HG03460 (cell line): ENCODE measurements around the gene LNPEP.
"Not testable (repeated sequence)": the region's sequence is repeated elsewhere in the genome, so short reads cannot be mapped to it uniquely, and the experiment has no call there.

Experiments
- ATAC-seq: cut with Tn5 transposase; IDR thresholded peaks from one replicate; pipeline ENCODE4 v1.9.1; 2021; ENCODE audit not compliant: unreplicated experiment

Gene LNPEP

GRCh38 chr5:97046270-97046982, 110.5 kb downstream of the LNPEP start:
- no peak for ATAC-seq

DNA sequence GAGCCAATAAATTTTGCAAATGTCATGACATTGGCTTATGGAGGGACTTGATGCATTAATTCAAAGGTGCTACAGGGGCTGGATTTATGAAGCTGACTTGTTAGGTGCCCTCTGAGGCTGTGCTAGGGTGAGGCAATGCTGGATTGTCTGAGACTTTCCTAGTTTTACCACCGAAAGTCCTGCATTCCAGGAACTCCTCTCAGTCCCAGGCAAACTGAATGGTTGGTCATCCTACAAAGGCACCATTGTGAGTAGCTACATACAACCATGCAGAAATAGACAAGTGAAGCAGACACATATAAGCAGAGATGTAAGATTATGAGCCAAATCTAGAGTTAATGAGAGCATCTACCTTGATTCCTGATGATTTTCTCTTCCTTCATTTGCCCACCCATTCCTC, 111.2 kb downstream of the LNPEP start:
- no peak for ATAC-seq

- no peak for ATAC-seq
These were observed 113.3 kb downstream of the LNPEP start for GRCh38 chr5:97049175-97049574.

GRCh38 chr5:97056263-97056662, 120.4 kb downstream of the LNPEP start:
- ATAC-seq = no peak

DNA sequence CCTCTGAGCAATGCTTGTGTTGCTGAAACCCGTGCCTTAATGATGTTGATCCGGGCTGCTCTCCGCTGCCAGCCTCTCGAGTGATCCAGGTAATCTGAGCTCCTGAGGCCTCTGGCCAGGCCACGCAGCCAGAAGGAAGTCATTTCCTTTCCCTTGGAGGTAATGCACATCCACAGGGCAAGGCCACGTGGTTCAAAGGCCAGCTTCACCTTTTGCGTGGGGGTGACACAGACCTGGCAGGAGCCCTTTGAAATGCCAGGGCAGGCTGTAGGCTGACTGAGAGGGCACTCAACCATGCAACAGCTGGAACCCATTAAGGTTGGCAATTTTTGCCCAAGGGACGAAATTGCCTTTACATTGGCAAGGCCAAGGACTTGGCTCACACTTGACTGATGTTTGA, 126.2 kb downstream of the LNPEP start:
- ATAC-seq = no peak

- no peak for ATAC-seq
These were observed 127.4 kb downstream of the LNPEP start for GRCh38 chr5:97063251-97063650.

- ATAC-seq = no peak
These were observed 129.6 kb downstream of the LNPEP start for GRCh38 chr5:97065475-97065874.

- ATAC-seq = no peak
These were observed 131.5 kb downstream of the LNPEP start for GRCh38 chr5:97067296-97067850.

DNA sequence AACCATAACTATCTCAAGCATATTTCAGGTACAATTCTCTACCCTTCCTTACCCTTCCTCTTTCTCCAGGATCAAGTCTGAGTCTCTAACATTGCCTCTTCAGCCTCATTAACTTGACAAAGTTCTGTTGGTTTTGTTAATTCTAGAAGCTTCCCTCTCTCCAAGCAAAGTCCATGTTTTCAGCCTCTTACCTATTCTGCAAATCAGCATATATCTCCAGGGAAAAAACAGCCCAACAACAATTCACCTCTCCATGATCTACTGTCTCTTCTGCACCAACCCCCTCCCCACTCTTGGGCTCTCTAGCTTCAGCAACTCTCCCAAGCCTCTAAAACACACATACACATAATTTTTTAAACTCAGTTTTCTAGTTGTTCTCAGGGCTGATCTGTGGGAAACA, 134.4 kb downstream of the LNPEP start:
- no peak for ATAC-seq

- ATAC-seq = no peak
These were observed 135.2 kb downstream of the LNPEP start for GRCh38 chr5:97071101-97071500.

DNA sequence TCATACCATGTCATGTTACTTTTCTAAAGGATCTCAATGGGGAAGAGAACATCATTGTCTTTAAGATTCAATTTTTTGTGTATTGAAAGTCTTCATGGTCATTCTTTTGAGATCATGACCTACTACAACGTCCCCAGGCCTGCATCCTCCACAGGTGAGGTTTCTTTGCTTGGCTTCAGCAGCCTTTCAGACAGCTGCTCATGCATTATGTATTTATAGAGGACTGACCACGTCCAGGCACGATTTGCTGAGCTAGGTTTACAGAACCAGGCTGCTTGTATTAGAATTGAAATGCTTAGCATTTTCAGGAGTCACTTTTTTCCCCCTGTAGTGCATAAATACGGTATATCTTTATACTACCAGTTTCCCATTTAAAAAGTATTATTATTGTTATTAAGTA, 136.1 kb downstream of the LNPEP start:
- no peak for ATAC-seq

DNA sequence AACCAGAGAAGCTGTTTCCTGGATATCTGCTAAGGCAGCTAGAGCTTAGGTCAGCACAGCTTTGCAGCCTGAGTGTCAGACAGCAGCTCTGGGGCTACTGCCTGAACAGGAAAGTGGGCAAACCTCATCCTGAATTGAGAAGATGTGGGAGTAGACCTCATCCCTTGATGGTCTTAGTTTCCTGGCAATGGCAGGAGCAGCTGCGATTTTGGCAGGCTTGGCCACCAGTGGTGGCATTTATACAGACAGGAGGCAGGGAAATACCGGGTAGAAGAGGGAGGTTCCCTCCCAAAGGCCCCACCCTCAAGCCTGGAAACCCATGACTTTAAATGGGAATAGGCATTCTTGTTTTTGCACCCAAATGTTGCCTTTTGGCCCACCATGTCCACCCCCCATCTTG, 136.8 kb downstream of the LNPEP start:
- no peak for ATAC-seq

DNA sequence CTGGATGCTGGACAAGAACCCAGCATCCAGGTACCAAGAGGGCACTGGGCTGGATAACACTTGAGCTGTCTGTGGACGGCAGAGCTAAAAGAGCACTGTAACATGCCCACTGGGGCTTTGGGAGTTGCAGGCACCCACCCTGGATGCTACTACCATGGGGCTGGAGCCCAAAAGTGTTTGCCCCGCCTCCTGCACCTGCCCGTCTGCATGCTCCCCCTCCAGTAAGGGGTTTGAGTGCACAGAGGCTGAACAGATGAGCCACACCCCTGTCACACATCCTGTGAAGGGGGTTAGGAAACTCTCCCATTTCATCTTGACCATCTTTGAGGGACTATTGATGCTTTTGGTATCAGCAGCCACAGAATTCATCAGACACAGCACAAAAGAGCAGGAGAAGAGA, 137.5 kb downstream of the LNPEP start:
- no peak for ATAC-seq

GRCh38 chr5:97074859-97075489, 139.1 kb downstream of the LNPEP start:
- no peak for ATAC-seq

GRCh38 chr5:97075649-97076048, 139.8 kb downstream of the LNPEP start:
- no peak for ATAC-seq

- ATAC-seq = no peak
These were observed 140.2 kb downstream of the LNPEP start for GRCh38 chr5:97076098-97076497.

DNA sequence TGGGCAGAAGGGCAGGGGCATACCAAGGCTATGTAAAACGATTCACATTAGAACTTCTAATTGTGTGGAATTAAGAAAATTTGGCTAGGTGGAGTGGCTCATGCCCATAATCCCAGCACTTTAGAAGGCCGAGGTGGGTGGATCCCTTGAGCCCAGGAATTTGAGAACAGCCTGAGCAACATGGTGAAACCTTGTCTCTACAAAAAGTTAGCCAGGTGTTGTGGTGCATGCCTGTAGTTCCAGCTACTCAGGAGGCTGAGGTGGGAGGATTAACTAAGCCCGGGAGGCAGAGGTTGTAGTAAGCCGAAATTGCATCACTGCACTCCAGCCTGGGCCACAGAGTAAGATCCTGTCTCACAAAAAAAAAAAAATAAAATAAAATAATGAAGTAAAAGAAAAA, 141.4 kb downstream of the LNPEP start:
- ATAC-seq = no peak

- ATAC-seq = no peak
These were observed 143.3 kb downstream of the LNPEP start for GRCh38 chr5:97078958-97079743.

- not testable (repeated sequence) for ATAC-seq
These were observed 149.0 kb downstream of the LNPEP start for GRCh38 chr5:97084782-97085458.

GRCh38 chr5:97085459-97086181, 149.7 kb downstream of the LNPEP start:
- no peak for ATAC-seq
